NCI-H82 treated with DMSO at 0.1 percent for 48 hours (cell line): ENCODE data around the gene CAPN11.

Source experiments
- DNase-seq: peaks from one replicate; lab custom pipeline; 2025; ENCODE audit not compliant: unreplicated experiment; lab: John Stamatoyannopoulos, UW

Gene CAPN11

GRCh38 chr6:44152533-44152932 lies 6.1 kb upstream of the CAPN11 start:
- DNase-seq = no peak

- DNase-seq = no peak
Observed at GRCh38 chr6:44154067-44154466, 4.6 kb upstream of the CAPN11 start.

GRCh38 chr6:44156494-44157151 lies 2.0 kb upstream of the CAPN11 start:
- no peak for DNase-seq

GRCh38 chr6:44157152-44157521 lies 1.5 kb upstream of the CAPN11 start:
- DNase-seq = no peak

- no peak for DNase-seq
Observed at GRCh38 chr6:44161997-44162338, 3.3 kb downstream of the CAPN11 start.

GRCh38 chr6:44162876-44163625 lies 4.4 kb downstream of the CAPN11 start:
- no peak for DNase-seq

- no peak for DNase-seq
Observed at GRCh38 chr6:44166116-44166515, 7.5 kb downstream of the CAPN11 start.

GRCh38 chr6:44166591-44167184 lies 8.1 kb downstream of the CAPN11 start:
- DNase-seq = no peak

GRCh38 chr6:44167567-44167966 lies 8.9 kb downstream of the CAPN11 start:
- DNase-seq = no peak

GRCh38 chr6:44169154-44169553 lies 10.5 kb downstream of the CAPN11 start:
- DNase-seq = no peak

GRCh38 chr6:44169886-44170570 lies 11.4 kb downstream of the CAPN11 start:
- no peak for DNase-seq

- DNase-seq = no peak
Observed at GRCh38 chr6:44171899-44172546, 13.4 kb downstream of the CAPN11 start.

- DNase-seq = peak; percentile 57
Observed at GRCh38 chr6:44172731-44173500, 14.3 kb downstream of the CAPN11 start.

- no peak for DNase-seq
Observed at GRCh38 chr6:44176130-44176761, 17.6 kb downstream of the CAPN11 start.

- DNase-seq = no peak
Observed at GRCh38 chr6:44176762-44177509, 18.3 kb downstream of the CAPN11 start.

GRCh38 chr6:44177691-44178423 lies 19.2 kb downstream of the CAPN11 start:
- DNase-seq = no peak

- no peak for DNase-seq
Observed at GRCh38 chr6:44178424-44179071, 19.9 kb downstream of the CAPN11 start.

- DNase-seq = no peak
Observed at GRCh38 chr6:44179072-44179536, 20.5 kb downstream of the CAPN11 start.
